Adrenal gland (tissue), 12 donors: ENCODE results near the gene DMBX1. TPM values are rescaled to one million over a fixed set of nuclear protein-coding genes. Genes with fewer than 3 reads are reported as not detected.

ENCODE experiments used
- DNase-seq, 7 donors: peaks; one replicate each; pipeline ENCODE4 v3.0.0-alpha.2; 2019 to 2020
- H3K27ac ChIP-seq, 5 donors: fragments of 200-600 bp; sonication (generic) in 4 of 5; 1 replicate in 3 of 5; 2 replicates in 2 of 5; pipeline versions ENCODE4 v1.5.1 to v1.8.0; 2016 to 2020; ENCODE audit warnings: mild to moderate bottlenecking in 1 of 5
- H3K27me3 ChIP-seq: fragments of 200-600 bp; 2 replicates; pipeline ENCODE4 v1.8.0; 2021
- H3K36me3 ChIP-seq, 2 donors: fragments of 200-600 bp; replicated peaks in 1 of 2; 1 replicate in 1 of 2; 2 replicates in 1 of 2; pipeline versions ENCODE4 v1.5.1 to v1.8.0; 2018 to 2022
- H3K4me1 ChIP-seq, 2 donors: fragments of 200-600 bp; replicated peaks in 1 of 2; 1 replicate in 1 of 2; 2 replicates in 1 of 2; pipeline versions ENCODE4 v1.5.1 to v1.8.0; 2018 to 2021
- H3K4me3 ChIP-seq, 4 donors: fragments of 200-600 bp; sonication (generic) in 3 of 4; one replicate each; pipeline ENCODE4 v1.5.1; 2016 to 2018
- H3K9me3 ChIP-seq, 3 donors: fragments of 200-600 bp; sonication (generic) in 1 of 3; replicated peaks in 1 of 3; 1 replicate in 2 of 3; 2 replicates in 1 of 3; pipeline versions ENCODE4 v1.5.1 to v1.8.0; 2016 to 2021
- CTCF ChIP-seq, 6 experiments: fragments of 450-650 bp in 4 of 6; fragments of 200-600 bp in 2 of 6; sonication (generic) in 1 of 6; IDR thresholded peaks; 1 replicate in 5 of 6; 2 replicates in 1 of 6; pipeline versions ENCODE4 v1.5.1 to v1.8.0; 2016 to 2021; ENCODE audit warnings: antibody characterized with exemption in 6 of 6, mild to moderate bottlenecking in 2 of 6, moderate library complexity in 1 of 6
- POLR2A ChIP-seq, 2 donors: fragments of 450-650 bp; IDR thresholded peaks; one replicate each; pipeline ENCODE4 v1.6.1; 2017; ENCODE audit warnings: antibody characterized with exemption in 2 of 2, mild to moderate bottlenecking in 2 of 2, moderate library complexity in 1 of 2
- WGBS, 4 donors: extraction: QIAGEN DNeasy Blood & Tissue Kit in 2 of 4; methylation state at CpG; one replicate each; pipeline versions ENCODE4 v1.1.5 to v1.1.7; 2013 to 2017; 5-methylcytosine and 5-hydroxymethylcytosine counted together
- intact Hi-C, 2 donors: fragments of 100-400 bp; cut with DNase I; formaldehyde crosslinking; loops; one replicate each; pipeline versions ENCODE4 v1.14.1 to v1.15.0; 2022 to 2023
- polyA plus RNA-seq, 3 donors: library from polyadenylated mRNA; stranded (reverse); fragments of 200-250 nt in 2 of 3; fragments of 350-450 nt in 1 of 3; fragmentation: Illumina TruSeq in 1 of 3; extraction: RNeasy Lipid Tissue Mini Kit (QIAGEN cat#74804) in 1 of 3; gene quantifications; one replicate each; pipeline ENCODE4 v1.2.3, GENCODE V29; 2013 to 2014
- total RNA-seq, 9 donors: library from RNA; depleted of rRNA in 4 of 9; stranded (reverse); fragments of >200 nt in 4 of 9; fragments of 120-200 nt in 1 of 9; fragmentation: NEBNext Ultra II Directional in 1 of 9; extraction: Animal tissue kit (Norgen Biotek cat#: 25700) in 1 of 9; gene quantifications; one replicate each; pipeline versions ENCODE4 v1.1.0 to v1.2.4, GENCODE V29; 2013 to 2023
- donor health status: healthy with polysubstance abuse.
- donor health status: Bipolar disorder and iron deficiency.
- donor health status: DM: yes; HTN: yes; CAD: no.
- donor health status: DM: no; HTN: no; CAD: no.
- donor health status: DM: no; HTN: no; CAD: no.
- donor health status: DM: yes; HTN: yes; CAD: no.

Gene DMBX1
- total and polyA plus RNA-seq, 12 donors = 0.07 to 0.16 (median 0.14) TPM; not detected in 9

- Histone ChIP-seq H3K27ac (no peak overlapping the region), H3K36me3 (no peaks in the 10 kb centered on the region), H3K9me3 (no peaks in the 10 kb centered on the region), H3K4me1 (no peaks in the 10 kb centered on the region), H3K27me3 (peaks cover 3% of the 10 kb centered on the region), H3K4me3 (peak overlapping the region in 1 of 4 donors; percentile 49)
- TF ChIP-seq POLR2A (IDR thresholded peaks at IDR 0.05) (no peak), CTCF (IDR thresholded peaks at IDR 0.05) (no peak)
- intact Hi-C loops = loop anchor here in 1 of 2 donors (2.0 kb wide), 1 partner anchor 80 kb away; no protein-coding TSS in a partner anchor
- 32 to 47% (median 39%) methylated on average over 34 to 76 of the region's 76 CpGs for WGBS, 4 donors
- DNase-seq = no peak
Observed at GRCh38 chr1:46448109-46448911, 41.3 kb upstream of the DMBX1 start.

- Histone ChIP-seq H3K36me3 (no peaks in the 10 kb centered on the region), H3K9me3 (no peaks in the 10 kb centered on the region), H3K27me3 (peaks cover 3% of the 10 kb centered on the region), H3K4me1 (no peaks in the 10 kb centered on the region), H3K4me3 (no peak overlapping the region), H3K27ac (no peak overlapping the region)
- intact Hi-C loops = loop anchor here in 1 of 2 donors (2.0 kb wide), 1 partner anchor 79 kb away; no protein-coding TSS in a partner anchor
- 85 to 97% (median 88%) methylated on average over 6 of the region's 6 CpGs for WGBS, 4 donors
- no peak for DNase-seq
- no peak for TF ChIP-seq CTCF (IDR thresholded peaks at IDR 0.05)
- no peak for TF ChIP-seq POLR2A (IDR thresholded peaks at IDR 0.05)
Observed at GRCh38 chr1:46449223-46450159, 40.1 kb upstream of the DMBX1 start.

GRCh38 chr1:46450160-46450517, 39.5 kb upstream of the DMBX1 start:
- DNase-seq = no peak
- no peak overlapping the region for H3K27ac ChIP-seq
- no peaks in the 10 kb centered on the region for H3K9me3 ChIP-seq
- TF ChIP-seq POLR2A (IDR thresholded peaks at IDR 0.05) (no peak), CTCF (IDR thresholded peaks at IDR 0.05) (no peak)
- H3K27me3 ChIP-seq = peaks cover 3% of the 10 kb centered on the region
- H3K4me1 ChIP-seq = no peaks in the 10 kb centered on the region
- no peaks in the 10 kb centered on the region for H3K36me3 ChIP-seq
- no peak overlapping the region for H3K4me3 ChIP-seq
- 67 to 100% (median 90%) methylated on average over 1 of the region's 1 CpG for WGBS, 4 donors
- intact Hi-C loops = no loop called here
